OCI-LY3 (cell line): ENCODE data around the gene PYDC2.

Source experiments
- CTCF ChIP-seq: fragments of 200-600, 300-600 bp; sonication (generic); IDR thresholded peaks from 2 replicates; pipeline ENCODE4 v1.5.1; 2014; ENCODE audit warnings: antibody characterized with exemption, low read length, low read depth
- EZH2phosphoT487 ChIP-seq: fragments of 200-600 bp; shearing (Covaris generic); IDR thresholded peaks from 2 replicates; pipeline ENCODE4 v1.6.1; 2018; ENCODE audit warnings: antibody characterized with exemption, mixed run types, low read depth

GRCh38 chr3:191500892-191501291, 39.9 kb downstream of the PYDC2 start:
- TF ChIP-seq CTCF, result no peak
- no peak for TF ChIP-seq EZH2phosphoT487
